Mesenchymal stem cell (in vitro differentiated cells and primary cell): ENCODE data around the gene PAPPA2.

Experiments
- DNase-seq: peaks from one replicate; pipeline ENCODE4 v3.0.0-alpha.2; 2013
- H2AFZ ChIP-seq: one replicate; pipeline ENCODE4 v1.6.1; 2013; ENCODE audit warnings: low read depth, mild to moderate bottlenecking, control low read depth, inconsistent platforms, low read length, moderate library complexity
- H2AK5ac ChIP-seq: 2 replicates; pipeline ENCODE4 v1.6.1; 2013; ENCODE audit warnings: low read length, moderate library complexity, mild to moderate bottlenecking, inconsistent platforms; ENCODE audit not compliant: severe bottlenecking
- H2BK120ac ChIP-seq: one replicate; pipeline ENCODE4 v1.6.1; 2013; ENCODE audit warnings: low read depth, mild to moderate bottlenecking, inconsistent platforms, low read length, moderate library complexity
- H2BK12ac ChIP-seq, 2 experiments: one replicate each; pipeline ENCODE4 v1.6.1; 2013; ENCODE audit warnings: inconsistent platforms in 2 of 2, low read length in 2 of 2, mild to moderate bottlenecking in 2 of 2, moderate library complexity in 2 of 2, control low read depth in 1 of 2
- H2BK15ac ChIP-seq: one replicate; pipeline ENCODE4 v1.6.1; 2013; ENCODE audit warnings: mild to moderate bottlenecking, low read depth, inconsistent platforms; ENCODE audit not compliant: poor library complexity, severe bottlenecking
- H2BK5ac ChIP-seq: 2 replicates; pipeline ENCODE4 v1.6.1; 2013; ENCODE audit warnings: low read depth, mild to moderate bottlenecking, low read length, control low read depth, inconsistent platforms; ENCODE audit not compliant: poor library complexity, severe bottlenecking
- H3K14ac ChIP-seq, 2 experiments: one replicate each; pipeline ENCODE4 v1.6.1; 2013; ENCODE audit warnings: inconsistent platforms in 2 of 2, low read length in 2 of 2, control low read depth in 1 of 2, mild to moderate bottlenecking in 1 of 2, moderate library complexity in 1 of 2
- H3K18ac ChIP-seq, 2 experiments: one replicate each; pipeline ENCODE4 v1.6.1; 2013; ENCODE audit warnings: inconsistent platforms in 2 of 2, low read length in 2 of 2, control low read depth in 1 of 2, low read depth in 1 of 2, mild to moderate bottlenecking in 1 of 2
- H3K23ac ChIP-seq, 2 experiments: one replicate each; pipeline ENCODE4 v1.6.1; 2013; ENCODE audit warnings: inconsistent platforms in 2 of 2, low read length in 2 of 2, mild to moderate bottlenecking in 2 of 2, moderate library complexity in 2 of 2, control low read depth in 1 of 2
- H3K27ac ChIP-seq: 2 replicates; pipeline ENCODE4 v1.5.1; 2013; ENCODE audit warnings: mild to moderate bottlenecking, moderate library complexity, low read length, control low read depth, inconsistent platforms; ENCODE audit not compliant: poor library complexity, severe bottlenecking
- H3K27me3 ChIP-seq, 2 experiments: 2 replicates each; pipeline versions ENCODE4 v1.6.1 to v1.7.0; 2013; ENCODE audit warnings: low read length in 2 of 2, mild to moderate bottlenecking in 2 of 2, moderate library complexity in 2 of 2, control low read depth in 1 of 2, inconsistent platforms in 1 of 2; ENCODE audit not compliant: control insufficient read depth in 1 of 2, insufficient read depth in 1 of 2
- H3K36me3 ChIP-seq, 2 experiments: 2 replicates each; pipeline versions ENCODE4 v1.6.1 to v1.7.0; 2013; ENCODE audit warnings: low read length in 2 of 2, control low read depth in 1 of 2, inconsistent platforms in 1 of 2, low read depth in 1 of 2, mild to moderate bottlenecking in 1 of 2; ENCODE audit not compliant: insufficient read depth in 2 of 2, control insufficient read depth in 1 of 2
- H3K4ac ChIP-seq, 2 experiments: one replicate each; pipeline ENCODE4 v1.6.1; 2013; ENCODE audit warnings: inconsistent platforms in 2 of 2, low read length in 2 of 2, mild to moderate bottlenecking in 2 of 2, moderate library complexity in 2 of 2, control low read depth in 1 of 2, low read depth in 1 of 2
- H3K4me1 ChIP-seq: 2 replicates; pipeline ENCODE4 v1.6.1; 2013; ENCODE audit warnings: low read depth, low read length, control low read depth; ENCODE audit not compliant: control insufficient read depth, insufficient read depth
- H3K4me2 ChIP-seq: 2 replicates; pipeline ENCODE4 v1.6.1; 2013; ENCODE audit warnings: low read length, mild to moderate bottlenecking, inconsistent platforms; ENCODE audit not compliant: poor library complexity, severe bottlenecking
- H3K4me3 ChIP-seq, 2 experiments: 2 replicates each; pipeline versions ENCODE4 v1.5.1 to v1.7.0; 2013; ENCODE audit warnings: low read length in 2 of 2, mild to moderate bottlenecking in 2 of 2, control low read depth in 1 of 2, low read depth in 1 of 2; ENCODE audit not compliant: insufficient read depth in 1 of 2
- H3K79me1 ChIP-seq: replicated peaks from 2 replicates; pipeline ENCODE4 v1.6.1; 2013; ENCODE audit warnings: mild to moderate bottlenecking, control low read depth, low read length, inconsistent platforms; ENCODE audit not compliant: poor library complexity, severe bottlenecking
- H3K9ac ChIP-seq: 2 replicates; pipeline ENCODE4 v1.7.0; 2013; ENCODE audit warnings: mild to moderate bottlenecking, low read length, moderate library complexity
- H3K9me3 ChIP-seq: 2 replicates; pipeline ENCODE4 v1.7.0; 2013; ENCODE audit warnings: mild to moderate bottlenecking, low read length; ENCODE audit not compliant: control insufficient read depth
- H4K8ac ChIP-seq: one replicate; pipeline ENCODE4 v1.6.1; 2013; ENCODE audit warnings: inconsistent platforms, mild to moderate bottlenecking, low read length, moderate library complexity
- H4K91ac ChIP-seq: one replicate; pipeline ENCODE4 v1.6.1; 2013; ENCODE audit warnings: mild to moderate bottlenecking, low read length, inconsistent platforms
- WGBS: methylation state at CpG from one replicate; pipeline ENCODE4 v1.1.7; 2013; ENCODE audit warnings: mixed read lengths; 5-methylcytosine and 5-hydroxymethylcytosine counted together

PAPPA2 gene

DNA sequence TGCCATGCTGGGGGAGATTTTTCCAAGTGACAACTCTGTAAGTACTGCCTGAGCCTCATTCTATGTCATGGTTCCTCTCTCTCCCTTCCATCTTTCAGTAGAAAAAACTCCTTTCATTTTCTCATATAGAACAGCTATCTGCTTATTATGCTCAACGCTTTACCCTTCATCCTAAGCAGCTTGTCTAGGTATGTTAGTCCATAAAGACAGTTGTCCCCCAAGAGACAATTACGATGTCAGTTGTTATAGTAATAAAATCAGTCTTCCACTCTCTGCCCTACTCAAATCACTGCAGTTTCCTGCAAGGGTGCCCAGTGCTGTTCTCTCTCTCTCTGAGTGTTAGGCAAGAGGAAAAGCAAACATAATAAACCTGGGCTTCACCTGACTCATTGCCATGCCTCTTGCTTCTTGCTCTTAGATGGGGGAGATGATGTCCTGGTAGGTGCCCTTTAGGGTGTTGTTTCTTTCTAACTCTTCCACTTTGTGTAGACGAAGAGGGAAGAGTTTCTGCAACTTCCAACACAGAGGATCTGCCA lies 59.4 kb downstream of the PAPPA2 start:
- no peak overlapping the region for H2BK12ac ChIP-seq
- H3K18ac ChIP-seq, result no peak overlapping the region
- no peaks in the 10 kb centered on the region for H3K36me3 ChIP-seq
- no peak overlapping the region for H4K8ac ChIP-seq
- H3K4me2 ChIP-seq, result no peak overlapping the region
- H3K27ac ChIP-seq, result no peak overlapping the region
- H3K27me3 ChIP-seq, result peaks cover 0 to 4% of the 10 kb centered on the region in 2 experiments
- H2BK5ac ChIP-seq, result no peak overlapping the region
- H3K9me3 ChIP-seq, result no peaks in the 10 kb centered on the region
- no peaks in the 10 kb centered on the region for H3K4me1 ChIP-seq
- H3K14ac ChIP-seq, result no peak overlapping the region
- DNase-seq, result no peak
- no peak overlapping the region for H3K23ac ChIP-seq
- H2BK15ac ChIP-seq, result no peak overlapping the region
- no peaks in the 10 kb centered on the region for H3K79me1 ChIP-seq
- no peak overlapping the region for H2AFZ ChIP-seq
- 74% methylated on average over 3 of the region's 3 CpGs for WGBS
- H3K9ac ChIP-seq, result no peak overlapping the region
- H2BK120ac ChIP-seq, result no peak overlapping the region
- no peak overlapping the region for H2AK5ac ChIP-seq
- no peak overlapping the region for H3K4ac ChIP-seq
- H3K4me3 ChIP-seq, result no peak overlapping the region
- H4K91ac ChIP-seq, result no peak overlapping the region

DNA sequence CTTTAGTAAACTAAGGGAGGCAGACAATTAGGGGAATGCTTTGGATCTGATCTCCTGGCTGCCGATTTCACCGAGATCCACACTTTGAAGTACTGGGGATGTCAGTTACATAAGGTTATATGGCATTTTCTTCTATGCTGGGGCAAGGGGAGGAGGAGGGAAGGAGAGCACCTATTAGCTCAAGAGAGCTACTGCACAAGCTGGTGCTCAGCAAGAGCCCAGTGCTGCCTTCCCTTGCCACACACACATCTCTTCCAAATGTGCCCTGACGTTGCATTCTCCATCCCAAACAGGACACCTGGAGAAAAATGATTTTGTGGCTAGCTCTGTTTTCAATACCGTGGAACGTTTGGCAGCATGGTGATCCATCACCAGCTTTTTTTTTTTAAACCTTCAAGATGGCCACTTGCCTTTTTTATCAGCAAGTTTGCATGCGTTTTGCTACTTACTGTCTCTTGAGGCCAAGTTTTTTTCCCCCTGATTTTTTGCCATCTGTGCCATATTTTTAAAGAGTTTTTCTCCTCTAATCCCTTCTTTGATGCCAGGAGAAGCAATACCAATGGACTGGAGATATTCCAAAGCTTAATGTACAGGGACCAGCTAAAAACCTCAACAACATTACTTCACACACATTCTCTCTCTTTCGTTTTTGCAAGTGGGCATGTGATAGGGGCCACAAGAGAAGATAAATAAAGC lies 66.6 kb downstream of the PAPPA2 start:
- H2BK5ac ChIP-seq, result no peak overlapping the region
- H3K23ac ChIP-seq, result no peak overlapping the region
- no peaks in the 10 kb centered on the region for H3K79me1 ChIP-seq
- DNase-seq, result no peak
- H2BK12ac ChIP-seq, result no peak overlapping the region
- no peak overlapping the region for H4K8ac ChIP-seq
- H2AFZ ChIP-seq, result no peak overlapping the region
- H2BK15ac ChIP-seq, result no peak overlapping the region
- no peak overlapping the region for H2BK120ac ChIP-seq
- no peak overlapping the region for H3K4me2 ChIP-seq
- WGBS, result 70% methylated on average over 7 of the region's 7 CpGs
- H3K27ac ChIP-seq, result no peak overlapping the region
- no peak overlapping the region for H3K4me3 ChIP-seq
- H3K14ac ChIP-seq, result no peak overlapping the region
- no peak overlapping the region for H3K18ac ChIP-seq
- peaks cover 0 to 12% of the 10 kb centered on the region in 2 experiments for H3K27me3 ChIP-seq
- H3K4ac ChIP-seq, result no peak overlapping the region
- H3K36me3 ChIP-seq, result no peaks in the 10 kb centered on the region
- H3K9me3 ChIP-seq, result no peaks in the 10 kb centered on the region
- no peak overlapping the region for H4K91ac ChIP-seq
- H2AK5ac ChIP-seq, result no peak overlapping the region
- no peak overlapping the region for H3K9ac ChIP-seq
- no peaks in the 10 kb centered on the region for H3K4me1 ChIP-seq

DNA sequence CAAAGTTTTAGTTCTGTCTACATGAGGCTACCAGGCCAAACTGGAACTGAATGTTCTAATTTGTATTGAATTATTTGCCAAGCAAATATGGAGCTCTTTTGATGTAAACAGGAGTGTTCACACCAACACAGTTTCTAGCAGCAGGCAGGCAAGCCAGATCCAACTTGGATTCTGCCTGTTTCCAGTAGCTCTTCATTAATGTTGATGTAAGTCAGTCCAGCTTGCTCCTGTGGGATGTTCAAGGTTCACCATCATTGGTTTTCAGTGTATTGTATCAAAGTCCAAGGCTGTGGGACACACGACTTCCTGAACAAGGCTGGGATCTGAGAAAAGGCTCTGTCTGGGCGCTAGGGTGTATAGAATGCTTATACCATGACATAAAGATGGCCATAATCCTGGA lies 68.1 kb downstream of the PAPPA2 start:
- no peak overlapping the region for H3K23ac ChIP-seq
- no peak overlapping the region for H3K27ac ChIP-seq
- H2BK120ac ChIP-seq, result no peak overlapping the region
- H3K4me3 ChIP-seq, result no peak overlapping the region
- no peaks in the 10 kb centered on the region for H3K36me3 ChIP-seq
- no peak overlapping the region for H4K8ac ChIP-seq
- no peak overlapping the region for H2AFZ ChIP-seq
- H3K9ac ChIP-seq, result no peak overlapping the region
- H3K4me1 ChIP-seq, result no peaks in the 10 kb centered on the region
- no peak overlapping the region for H3K18ac ChIP-seq
- 57% methylated on average over 1 of the region's 2 CpGs for WGBS
- H3K27me3 ChIP-seq, result peaks cover 0 to 12% of the 10 kb centered on the region in 2 experiments
- no peak overlapping the region for H4K91ac ChIP-seq
- H2BK5ac ChIP-seq, result no peak overlapping the region
- H3K4me2 ChIP-seq, result no peak overlapping the region
- no peak overlapping the region for H3K4ac ChIP-seq
- H2BK12ac ChIP-seq, result no peak overlapping the region
- H3K14ac ChIP-seq, result no peak overlapping the region
- no peak overlapping the region for H2AK5ac ChIP-seq
- no peak for DNase-seq
- H3K79me1 ChIP-seq, result no peaks in the 10 kb centered on the region
- H3K9me3 ChIP-seq, result no peaks in the 10 kb centered on the region
- H2BK15ac ChIP-seq, result no peak overlapping the region

DNA sequence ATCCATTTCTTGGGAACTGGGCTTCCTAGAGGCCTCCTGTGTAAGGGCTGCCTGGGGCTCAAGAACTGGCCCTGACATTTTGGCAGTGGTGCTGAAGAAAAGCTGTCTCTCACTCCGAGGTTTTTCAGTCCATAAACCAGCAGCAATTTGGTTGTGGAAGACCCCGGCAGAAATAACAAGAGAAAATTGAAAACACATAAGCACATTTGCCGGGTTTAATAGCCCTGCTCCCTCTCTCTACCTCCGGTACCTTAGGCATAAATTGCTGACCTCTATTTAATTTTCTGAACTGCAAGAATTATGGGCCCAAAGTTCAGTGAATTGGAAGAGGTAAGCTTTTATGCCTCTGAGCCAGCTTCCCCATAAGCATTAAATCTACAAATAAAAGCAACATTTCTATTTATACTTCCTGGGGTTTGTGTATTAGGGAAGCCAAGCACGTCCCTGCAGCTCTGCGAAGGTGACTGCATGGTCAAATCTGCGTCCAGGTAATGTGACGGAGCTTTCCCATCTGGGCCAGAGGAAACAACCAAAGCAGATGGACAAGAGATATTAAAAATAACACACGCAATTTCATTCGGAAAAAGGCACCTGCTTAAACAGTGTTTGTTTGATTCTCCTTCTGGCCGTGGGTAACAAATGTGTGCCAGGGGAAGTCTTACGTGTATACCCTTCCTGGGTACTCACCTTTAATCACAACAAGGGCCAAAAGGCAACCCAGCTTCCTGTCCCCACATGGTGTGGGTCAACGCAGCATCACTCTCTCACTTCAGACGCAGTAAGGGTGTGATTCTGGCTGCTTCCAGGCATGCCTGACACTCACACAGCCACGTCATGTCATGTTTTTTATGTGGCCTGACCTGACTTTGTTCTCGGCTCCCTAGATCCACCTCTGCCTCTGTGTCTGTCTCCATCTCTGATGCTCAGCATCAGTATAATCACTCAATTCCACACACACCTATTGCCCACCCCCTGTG lies 69.2 kb downstream of the PAPPA2 start:
- H3K4me2 ChIP-seq, result no peak overlapping the region
- WGBS, result 77% methylated on average over 16 of the region's 16 CpGs
- no peak overlapping the region for H3K9ac ChIP-seq
- H3K4ac ChIP-seq, result no peak overlapping the region
- H3K27me3 ChIP-seq, result peaks cover 0 to 12% of the 10 kb centered on the region in 2 experiments
- H2BK15ac ChIP-seq, result no peak overlapping the region
- H3K36me3 ChIP-seq, result no peaks in the 10 kb centered on the region
- no peak overlapping the region for H2BK12ac ChIP-seq
- H3K14ac ChIP-seq, result no peak overlapping the region
- H4K91ac ChIP-seq, result no peak overlapping the region
- no peak overlapping the region for H4K8ac ChIP-seq
- no peak overlapping the region for H2AFZ ChIP-seq
- H3K27ac ChIP-seq, result no peak overlapping the region
- no peak overlapping the region for H2AK5ac ChIP-seq
- H3K18ac ChIP-seq, result no peak overlapping the region
- H2BK5ac ChIP-seq, result no peak overlapping the region
- no peak overlapping the region for H3K23ac ChIP-seq
- H3K9me3 ChIP-seq, result no peaks in the 10 kb centered on the region
- no peak for DNase-seq
- no peaks in the 10 kb centered on the region for H3K79me1 ChIP-seq
- no peak overlapping the region for H3K4me3 ChIP-seq
- no peaks in the 10 kb centered on the region for H3K4me1 ChIP-seq
- H2BK120ac ChIP-seq, result no peak overlapping the region
